ENCODE data around the gene MACO1. TPM values are rescaled to one million over a fixed set of nuclear protein-coding genes. Genes with fewer than 3 reads are reported as not detected.

The MACO1 gene
- total RNA-seq, 1 experiment from 2014 or later: 16.3 TPM

GRCh38 chr1:25458541-25459298 is 28.0 kb downstream of the MACO1 start:
- Mint-ChIP-seq H3K27ac (no peak overlapping the region), H3K27me3 (ENCODE audit: low read depth) (no peaks in the 10 kb centered on the region), H3K36me3 (ENCODE audit: insufficient read depth in 1 of 3, low read depth in 3 of 3) (peaks cover 6 to 31% (median 12%) of the 10 kb centered on the region in 3 experiments; a peak in 5 of 7 replicates), H3K9me3 (no peaks in the 10 kb centered on the region), H3K4me1 (no peaks in the 10 kb centered on the region), H3K4me3 (no peak overlapping the region)
- no peak overlapping the region for H3K14ac ChIP-seq (ENCODE audit: insufficient read depth, low read length)
- H3K9ac ChIP-seq (ENCODE audit: extremely low read depth, insufficient read length, low read length): no peak overlapping the region
- no peak overlapping the region for H4K91ac ChIP-seq (ENCODE audit: insufficient read length, low read depth, low read length)
- no peak overlapping the region for H3T11ph ChIP-seq (ENCODE audit: low read length)
- H3K79me2 ChIP-seq (ENCODE audit: insufficient read depth, low read length): no peaks in the 10 kb centered on the region
- no peak overlapping the region for H3K4ac ChIP-seq (ENCODE audit: low read depth, low read length)
- H2AFZ ChIP-seq (ENCODE audit: low read length): no peak overlapping the region
- H2BK120ac ChIP-seq (ENCODE audit: low read depth, low read length, poor library complexity, severe bottlenecking): no peak overlapping the region
- H4K5ac ChIP-seq (ENCODE audit: insufficient read length, low read depth, low read length): no peak overlapping the region
- WGBS (ENCODE audit: extremely low coverage, insufficient read length, low lambda C conversion rate): no CpG with 5 or more reads among the region's 7 CpGs
- no peak overlapping the region for H3K27ac ChIP-seq (ENCODE audit: insufficient read length, low read depth, low read length)
- H2AK5ac ChIP-seq (ENCODE audit: insufficient read length, low read length): no peak overlapping the region
- H3K23ac ChIP-seq (ENCODE audit: insufficient read length, low read depth, low read length): no peak overlapping the region
- H3K23me2 ChIP-seq (ENCODE audit: insufficient read length, low read depth, low read length, poor library complexity, severe bottlenecking): no peaks in the 10 kb centered on the region
- no peaks in the 10 kb centered on the region for H3K79me1 ChIP-seq (ENCODE audit: insufficient read depth, low read depth, low read length, poor library complexity, severe bottlenecking)
- no peaks in the 10 kb centered on the region for H4K20me1 ChIP-seq (ENCODE audit: control insufficient read depth, insufficient read depth, insufficient read length)
- no peak for TF ChIP-seq CTCF (conservative IDR thresholded peaks at IDR 0.05)
- no peak overlapping the region for H2BK12ac ChIP-seq (ENCODE audit: insufficient read length, low read depth, low read length)
- no peaks in the 10 kb centered on the region for H3K4me1 ChIP-seq (ENCODE audit: insufficient read depth, low read length)
- no peak overlapping the region for H2BK15ac ChIP-seq (ENCODE audit: low read depth, low read length)
- H3K27me3 ChIP-seq (ENCODE audit: insufficient read depth, low read length): no peaks in the 10 kb centered on the region
- no peak overlapping the region for H3K18ac ChIP-seq (ENCODE audit: insufficient read length, low read depth, low read length)
- DNase-seq: no peak
- no peak overlapping the region for H4K8ac ChIP-seq (replicated peaks; ENCODE audit: insufficient read length, low read depth, low read length)
- no peak overlapping the region for H3K56ac ChIP-seq (ENCODE audit: insufficient read length, low read depth, low read length)
- H2BK5ac ChIP-seq (ENCODE audit: insufficient read length, low read length): no peak overlapping the region
- H3K9me3 ChIP-seq (ENCODE audit: control insufficient read depth, low read depth, low read length): no peaks in the 10 kb centered on the region
- no peak overlapping the region for H2BK20ac ChIP-seq (ENCODE audit: low read depth, low read length, poor library complexity, severe bottlenecking)
- no peak overlapping the region for H3K4me2 ChIP-seq (ENCODE audit: insufficient read depth, insufficient read length, low read length)
